ENCODE measurements around the gene MCOLN1.

Gene MCOLN1

GRCh38 chr19:7544626-7545025 is 22.2 kb downstream of the MCOLN1 start:
- no peak for DNase-seq (ENCODE audit: low spot score)

GRCh38 chr19:7545300-7545699 is 22.9 kb downstream of the MCOLN1 start:
- no peak for DNase-seq (ENCODE audit: low spot score)

GRCh38 chr19:7545904-7546303 is 23.5 kb downstream of the MCOLN1 start:
- DNase-seq (ENCODE audit: low spot score) = no peak

GRCh38 chr19:7547159-7547558 is 24.7 kb downstream of the MCOLN1 start:
- DNase-seq (ENCODE audit: low spot score) = no peak

GRCh38 chr19:7549429-7550148 is 27.2 kb downstream of the MCOLN1 start:
- DNase-seq (ENCODE audit: low spot score) = no peak

- DNase-seq (ENCODE audit: low spot score) = no peak
Measured at GRCh38 chr19:7550169-7550770, 27.8 kb downstream of the MCOLN1 start.

- peak; percentile 74 for DNase-seq (ENCODE audit: low spot score)
Measured at GRCh38 chr19:7550987-7551761, 28.8 kb downstream of the MCOLN1 start.

GRCh38 chr19:7552781-7553180 is 30.4 kb downstream of the MCOLN1 start:
- DNase-seq (ENCODE audit: low spot score) = no peak

- DNase-seq (ENCODE audit: low spot score) = peak; percentile 22
Measured at GRCh38 chr19:7554565-7554964, 32.1 kb downstream of the MCOLN1 start.

- DNase-seq (ENCODE audit: low spot score) = peak; percentile 79
Measured at GRCh38 chr19:7554990-7555864, 32.8 kb downstream of the MCOLN1 start.

GRCh38 chr19:7556696-7557315 is 34.4 kb downstream of the MCOLN1 start:
- no peak for DNase-seq (ENCODE audit: low spot score)

- DNase-seq (ENCODE audit: low spot score) = no peak
Measured at GRCh38 chr19:7558667-7559066, 36.2 kb downstream of the MCOLN1 start.

- DNase-seq (ENCODE audit: low spot score) = peak; percentile 7
Measured at GRCh38 chr19:7559102-7559501, 36.7 kb downstream of the MCOLN1 start.

GRCh38 chr19:7560255-7560654 is 37.8 kb downstream of the MCOLN1 start:
- no peak for DNase-seq (ENCODE audit: low spot score)

- no peak for DNase-seq (ENCODE audit: low spot score)
Measured at GRCh38 chr19:7561325-7561724, 38.9 kb downstream of the MCOLN1 start.

- DNase-seq (ENCODE audit: low spot score) = peak; percentile 25
Measured at GRCh38 chr19:7562646-7563393, 40.4 kb downstream of the MCOLN1 start.

GRCh38 chr19:7564866-7565265 is 42.4 kb downstream of the MCOLN1 start:
- no peak for DNase-seq (ENCODE audit: low spot score)

GRCh38 chr19:7565332-7565731 is 42.9 kb downstream of the MCOLN1 start:
- DNase-seq (ENCODE audit: low spot score) = peak; percentile 47

GRCh38 chr19:7570761-7571160 is 48.3 kb downstream of the MCOLN1 start:
- no peak for DNase-seq (ENCODE audit: low spot score)

- DNase-seq (ENCODE audit: low spot score) = no peak
Measured at GRCh38 chr19:7575434-7576040, 53.1 kb downstream of the MCOLN1 start.
